Activated CD4-positive, alpha-beta memory T cell treated with anti-CD3 and anti-CD28 coated beads, Interleukin-2, amount 10 ng/mL, durations not matched to agents 7 days and 5 days (primary cell): ENCODE measurements around the gene TTC3. TPM values are rescaled to one million over a fixed set of nuclear protein-coding genes. Genes with fewer than 3 reads are reported as not detected.
A peak's percentile ranks its signal among the peaks of the same experiment; 100 is the strongest.

Source experiments
- CTCF ChIA-PET: fragments of 350-600 bp; sonication (Branson Sonifier 250); formaldehyde crosslinking; loops from one replicate; lab custom pipeline; 2021; ENCODE audit warnings: antibody characterized with exemption, inconsistent platforms; lab: Charles Lee
- POLR2A ChIA-PET: fragments of 350-600 bp; sonication (Branson Sonifier 250); formaldehyde crosslinking; loops from one replicate; lab custom pipeline; 2021; ENCODE audit warnings: antibody characterized with exemption; lab: Charles Lee
- DNase-seq: peaks from one replicate; pipeline ENCODE4 v3.0.0-alpha.2; 2020
- H3K27ac Mint-ChIP-seq: one replicate; pipeline ENCODE4 v1.8.0; 2021; ENCODE audit warnings: mild to moderate bottlenecking, mixed read lengths
- H3K27me3 Mint-ChIP-seq: one replicate; pipeline ENCODE4 v1.8.0; 2021; ENCODE audit warnings: mixed read lengths
- H3K36me3 Mint-ChIP-seq: one replicate; pipeline ENCODE4 v1.8.0; 2021; ENCODE audit warnings: low read depth, mixed read lengths
- H3K4me1 Mint-ChIP-seq: one replicate; pipeline ENCODE4 v1.8.0; 2021; ENCODE audit warnings: mixed read lengths
- H3K4me3 Mint-ChIP-seq: one replicate; pipeline ENCODE4 v1.8.0; 2021; ENCODE audit warnings: mild to moderate bottlenecking, mixed read lengths
- H3K9me3 Mint-ChIP-seq: one replicate; pipeline ENCODE4 v1.8.0; 2021; ENCODE audit warnings: mixed read lengths
- total RNA-seq, 2 experiments: library from RNA; stranded (reverse); gene quantifications; one replicate each; pipeline ENCODE4 v1.2.3, GENCODE V29; 2021

TTC3 gene
- total RNA-seq, 2 experiments from 2014 or later = 43.9 to 44.5 TPM

- no peaks in the 10 kb centered on the region for H3K9me3 Mint-ChIP-seq
- peaks cover 33% of the 10 kb centered on the region for H3K36me3 Mint-ChIP-seq
- ChIA-PET CTCF (no interaction called here), POLR2A (no interaction called here)
- peaks cover 2% of the 10 kb centered on the region for H3K4me1 Mint-ChIP-seq
- no peak overlapping the region for H3K4me3 Mint-ChIP-seq
- no peak for DNase-seq
- H3K27ac Mint-ChIP-seq = no peak overlapping the region
- no peaks in the 10 kb centered on the region for H3K27me3 Mint-ChIP-seq
These were observed 126.2 kb downstream of the TTC3 start for GRCh38 chr21:37199057-37199924.

- no peaks in the 10 kb centered on the region for H3K27me3 Mint-ChIP-seq
- H3K36me3 Mint-ChIP-seq = peaks cover 24% of the 10 kb centered on the region
- CTCF ChIA-PET = no interaction called here
- no peak overlapping the region for H3K27ac Mint-ChIP-seq
- no peaks in the 10 kb centered on the region for H3K4me1 Mint-ChIP-seq
- POLR2A ChIA-PET = no interaction called here
- DNase-seq = no peak
- no peak overlapping the region for H3K4me3 Mint-ChIP-seq
- no peaks in the 10 kb centered on the region for H3K9me3 Mint-ChIP-seq
These were observed 127.8 kb downstream of the TTC3 start for GRCh38 chr21:37200641-37201480.

GRCh38 chr21:37202221-37203110, 129.4 kb downstream of the TTC3 start:
- no peak overlapping the region for H3K27ac Mint-ChIP-seq
- H3K9me3 Mint-ChIP-seq = no peaks in the 10 kb centered on the region
- H3K4me1 Mint-ChIP-seq = peaks cover 5% of the 10 kb centered on the region
- H3K4me3 Mint-ChIP-seq = no peak overlapping the region
- H3K27me3 Mint-ChIP-seq = no peaks in the 10 kb centered on the region
- ChIA-PET CTCF (no interaction called here), POLR2A (interaction anchor here (1.1 kb wide), 1 partner anchor 64 kb away, joined by 3 read pairs; the partner anchor contains the start of gene VPS26C)
- no peak for DNase-seq
- H3K36me3 Mint-ChIP-seq = peaks cover 18% of the 10 kb centered on the region

GRCh38 chr21:37204580-37204979, 131.5 kb downstream of the TTC3 start:
- H3K27me3 Mint-ChIP-seq = no peaks in the 10 kb centered on the region
- no peak overlapping the region for H3K4me3 Mint-ChIP-seq
- no peaks in the 10 kb centered on the region for H3K9me3 Mint-ChIP-seq
- H3K4me1 Mint-ChIP-seq = peaks cover 17% of the 10 kb centered on the region
- ChIA-PET POLR2A (interaction anchor here (1.8 kb wide), 1 partner anchor 52 kb away, joined by 3 read pairs; no protein-coding TSS in a partner anchor), CTCF (no interaction called here)
- DNase-seq = no peak
- peaks cover 11% of the 10 kb centered on the region for H3K36me3 Mint-ChIP-seq
- no peak overlapping the region for H3K27ac Mint-ChIP-seq

GRCh38 chr21:37206496-37206895, 133.4 kb downstream of the TTC3 start:
- POLR2A ChIA-PET = no interaction called here
- peaks cover 9% of the 10 kb centered on the region for H3K36me3 Mint-ChIP-seq
- H3K4me3 Mint-ChIP-seq = no peak overlapping the region
- CTCF ChIA-PET = no interaction called here
- peaks cover 17% of the 10 kb centered on the region for H3K4me1 Mint-ChIP-seq
- no peak overlapping the region for H3K27ac Mint-ChIP-seq
- peaks cover under 1% of the 10 kb centered on the region for H3K27me3 Mint-ChIP-seq
- H3K9me3 Mint-ChIP-seq = no peaks in the 10 kb centered on the region
- no peak for DNase-seq

DNA sequence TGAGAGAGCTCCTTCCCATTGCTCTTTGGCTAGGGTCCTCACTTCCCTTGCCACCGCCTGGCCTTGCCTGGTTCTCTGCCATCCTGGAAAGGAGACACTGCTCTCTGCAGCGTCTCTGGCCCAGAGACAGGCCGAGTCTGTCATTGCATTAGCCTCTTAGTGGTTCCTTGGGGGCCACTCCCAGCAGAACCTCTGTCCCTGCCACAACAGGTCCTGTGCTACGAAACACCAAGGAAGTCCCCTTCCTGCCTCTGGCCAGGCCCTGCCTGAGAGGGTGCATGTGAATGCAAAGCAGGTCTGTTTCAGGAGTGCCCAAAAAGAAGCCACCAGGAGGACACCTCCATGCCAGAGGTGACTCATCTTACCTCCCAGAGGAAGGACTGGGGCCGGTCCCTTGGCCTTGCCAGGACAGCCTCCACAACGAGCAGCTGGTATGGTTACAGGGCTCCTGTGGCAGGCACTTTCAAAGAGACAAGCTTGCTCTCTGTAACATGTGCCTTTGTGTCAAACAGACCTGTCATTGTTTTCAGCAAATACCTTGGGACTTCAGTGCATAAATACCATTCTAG, 134.5 kb downstream of the TTC3 start:
- Mint-ChIP-seq H3K4me3 (peak overlapping the region; percentile 17), H3K27ac (peak overlapping the region; percentile 55)
- CTCF ChIA-PET = interaction anchor here (1.2 kb wide), 1 partner anchor 13 kb away, joined by 4 read pairs; no protein-coding TSS in a partner anchor

GRCh38 chr21:37208056-37208721, 135.1 kb downstream of the TTC3 start:
- Mint-ChIP-seq H3K9me3 (no peaks in the 10 kb centered on the region), H3K27me3 (peaks cover 5% of the 10 kb centered on the region), H3K27ac (peak overlapping the region; percentile 55), H3K36me3 (no peaks in the 10 kb centered on the region), H3K4me1 (peaks cover 17% of the 10 kb centered on the region), H3K4me3 (peak overlapping the region; percentile 17)
- ChIA-PET CTCF (interaction anchor here (0.8 to 1.2 kb wide), 2 partner anchors 13 to 255 kb away, joined by 3 to 4 read pairs; no protein-coding TSS in a partner anchor), POLR2A (interaction anchor here (0.6 to 1.5 kb wide), 2 partner anchors 59 to 356 kb away, joined by 3 to 6 read pairs; partner anchors contain the start of gene VPS26C)
- DNase-seq = peak; percentile 34

More for the DNA sequence above, 134.5 kb downstream of the TTC3 start:
- Mint-ChIP-seq H3K27me3 (peaks cover 5% of the 10 kb centered on the region), H3K36me3 (no peaks in the 10 kb centered on the region), H3K4me1 (peaks cover 17% of the 10 kb centered on the region), H3K9me3 (no peaks in the 10 kb centered on the region)
- POLR2A ChIA-PET = interaction anchor here (0.6 to 1.5 kb wide), 3 partner anchors 13 to 356 kb away, joined by 3 to 6 read pairs (median 3); partner anchors contain the start of gene VPS26C
- no peak for DNase-seq

DNA sequence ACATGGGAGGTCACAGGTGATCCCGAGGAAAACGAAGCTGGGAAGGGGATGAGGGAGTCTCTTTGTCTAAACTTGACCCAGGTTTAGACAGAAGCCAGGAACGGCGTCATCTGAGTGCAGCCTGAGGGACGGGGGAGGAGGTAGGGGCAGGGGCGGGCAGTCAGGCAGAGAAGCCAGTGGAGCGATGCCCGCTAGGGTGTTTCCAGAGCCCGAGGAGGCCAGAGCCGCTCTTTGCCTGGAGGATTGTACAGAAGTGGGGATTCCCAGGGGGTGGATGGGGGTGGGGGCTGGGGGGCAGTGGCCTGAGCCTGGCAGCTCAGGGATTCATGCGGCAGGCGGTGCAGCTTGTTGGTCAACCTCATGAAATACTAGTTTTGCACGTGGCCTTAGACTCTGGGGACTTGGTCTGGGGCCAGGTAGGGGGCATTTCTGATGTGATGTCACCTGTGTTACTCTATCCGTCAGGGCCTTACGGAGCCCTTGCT, 135.7 kb downstream of the TTC3 start:
- H3K27ac Mint-ChIP-seq = no peak overlapping the region
- H3K9me3 Mint-ChIP-seq = no peaks in the 10 kb centered on the region

GRCh38 chr21:37210130-37210529, 137.1 kb downstream of the TTC3 start:
- Mint-ChIP-seq H3K9me3 (no peaks in the 10 kb centered on the region), H3K27me3 (peaks cover 5% of the 10 kb centered on the region), H3K27ac (no peak overlapping the region), H3K4me1 (peaks cover 17% of the 10 kb centered on the region), H3K36me3 (no peaks in the 10 kb centered on the region), H3K4me3 (no peak overlapping the region)
- no peak for DNase-seq
- POLR2A ChIA-PET = interaction anchor here (1.7 kb wide), 1 partner anchor 11 kb away, joined by 7 read pairs; no protein-coding TSS in a partner anchor
- CTCF ChIA-PET = no interaction called here

More for the DNA sequence above, 135.7 kb downstream of the TTC3 start:
- peaks cover 5% of the 10 kb centered on the region for H3K27me3 Mint-ChIP-seq
- ChIA-PET POLR2A (interaction anchor here (1.5 to 1.7 kb wide), 2 partner anchors 12 to 59 kb away, joined by 6 to 7 read pairs; partner anchors contain the start of gene VPS26C), CTCF (interaction anchor here (0.8 to 1.2 kb wide), 2 partner anchors 12 to 254 kb away, joined by 3 to 4 read pairs; no protein-coding TSS in a partner anchor)
- H3K4me3 Mint-ChIP-seq = no peak overlapping the region
- H3K4me1 Mint-ChIP-seq = peaks cover 17% of the 10 kb centered on the region
- H3K36me3 Mint-ChIP-seq = no peaks in the 10 kb centered on the region
- no peak for DNase-seq

DNA sequence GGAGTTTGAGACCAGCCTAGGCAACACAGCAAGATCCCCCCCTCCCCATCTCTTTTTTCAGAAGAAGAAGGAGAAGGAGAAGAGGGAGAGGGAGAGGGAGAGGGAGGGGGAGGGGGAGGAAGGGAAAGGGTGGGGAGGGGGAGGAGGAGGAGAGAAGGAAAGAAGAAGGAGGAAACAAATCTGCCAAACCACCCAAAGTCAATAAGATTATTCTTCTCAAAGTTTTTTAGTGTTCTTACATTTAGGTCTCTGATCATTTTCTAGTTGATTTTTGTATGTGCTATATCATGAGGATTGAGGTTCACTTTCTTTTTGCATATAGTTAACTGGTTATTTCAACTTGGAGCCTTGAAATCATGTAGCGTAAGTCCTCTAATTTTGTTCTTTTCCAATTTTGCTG, 137.7 kb downstream of the TTC3 start:
- Mint-ChIP-seq H3K36me3 (no peaks in the 10 kb centered on the region), H3K27ac (no peak overlapping the region), H3K4me3 (no peak overlapping the region), H3K9me3 (no peaks in the 10 kb centered on the region), H3K27me3 (peaks cover 5% of the 10 kb centered on the region), H3K4me1 (peaks cover 17% of the 10 kb centered on the region)
- ChIA-PET CTCF (no interaction called here), POLR2A (no interaction called here)
- no peak for DNase-seq

DNA sequence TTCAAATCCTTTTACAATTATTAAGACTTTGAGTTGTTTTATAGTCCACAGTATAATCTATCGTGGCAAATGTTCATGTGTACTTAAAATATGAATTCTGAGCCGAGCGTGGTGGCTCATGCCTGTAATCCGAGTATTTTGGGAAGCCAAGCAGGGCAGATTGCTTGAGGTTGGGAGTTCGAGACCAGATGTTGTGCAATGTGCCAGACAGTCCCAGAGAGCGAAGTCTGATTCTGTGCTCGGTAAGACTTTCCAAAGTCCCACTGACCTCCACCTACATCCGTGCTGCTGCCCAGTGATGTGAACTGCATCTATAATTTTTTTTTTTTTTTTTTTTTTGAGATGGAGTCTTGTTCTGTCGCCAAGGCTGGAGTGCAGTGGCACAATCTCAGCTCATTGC, 141.9 kb downstream of the TTC3 start:
- no peak for DNase-seq
- Mint-ChIP-seq H3K27me3 (peaks cover 5% of the 10 kb centered on the region), H3K9me3 (no peaks in the 10 kb centered on the region), H3K36me3 (peaks cover 3% of the 10 kb centered on the region), H3K27ac (no peak overlapping the region), H3K4me1 (peaks cover 12% of the 10 kb centered on the region), H3K4me3 (no peak overlapping the region)
- POLR2A ChIA-PET = no interaction called here
- CTCF ChIA-PET = no interaction called here
